ENCODE measurements around the gene MRAS.
A peak's percentile ranks its signal among the peaks of the same experiment; 100 is the strongest.
"Not testable (repeated sequence)": the region's sequence is repeated elsewhere in the genome, so short reads cannot be mapped to it uniquely, and the experiment has no call there.

MRAS gene

GRCh38 chr3:138373087-138373735, 24.8 kb downstream of the MRAS start:
- Histone ChIP-seq H3K4me3 (ENCODE audit: low read length) (no peak overlapping the region), H3K27me3 (ENCODE audit: control insufficient read depth, insufficient read depth, low read length) (no peaks in the 10 kb centered on the region), H3K36me3 (ENCODE audit: control insufficient read depth, insufficient read depth, low read length) (no peaks in the 10 kb centered on the region), H3K27ac (ENCODE audit: low read depth, low read length) (no peak overlapping the region), H3K9ac (ENCODE audit: low read length) (no peak overlapping the region), H3K4me1 (ENCODE audit: control insufficient read depth, insufficient read depth, low read length) (no peaks in the 10 kb centered on the region)

GRCh38 chr3:138373736-138374094, 25.3 kb downstream of the MRAS start:
- Histone ChIP-seq H3K9ac (ENCODE audit: low read length) (no peak overlapping the region), H3K36me3 (ENCODE audit: control insufficient read depth, insufficient read depth, low read length) (no peaks in the 10 kb centered on the region), H3K4me3 (ENCODE audit: low read length) (no peak overlapping the region), H3K27ac (ENCODE audit: low read depth, low read length) (no peak overlapping the region), H3K4me1 (ENCODE audit: control insufficient read depth, insufficient read depth, low read length) (no peaks in the 10 kb centered on the region), H3K27me3 (ENCODE audit: control insufficient read depth, insufficient read depth, low read length) (no peaks in the 10 kb centered on the region)

- H3K4me1 ChIP-seq (ENCODE audit: control insufficient read depth, insufficient read depth, low read length), result no peaks in the 10 kb centered on the region
- H3K9ac ChIP-seq (ENCODE audit: low read length), result no peak overlapping the region
- no peak overlapping the region for H3K27ac ChIP-seq (ENCODE audit: low read depth, low read length)
- no peak overlapping the region for H3K4me3 ChIP-seq (ENCODE audit: low read length)
- no peaks in the 10 kb centered on the region for H3K36me3 ChIP-seq (ENCODE audit: control insufficient read depth, insufficient read depth, low read length)
- no peaks in the 10 kb centered on the region for H3K27me3 ChIP-seq (ENCODE audit: control insufficient read depth, insufficient read depth, low read length)
These were observed 26.3 kb downstream of the MRAS start for GRCh38 chr3:138374573-138375134.

- H3K9ac ChIP-seq (ENCODE audit: low read length), result no peak overlapping the region
- H3K27ac ChIP-seq (ENCODE audit: low read depth, low read length), result no peak overlapping the region
These were observed 27.1 kb downstream of the MRAS start for GRCh38 chr3:138375447-138375846.

GRCh38 chr3:138376663-138377062, 28.3 kb downstream of the MRAS start:
- H3K9ac ChIP-seq (ENCODE audit: low read length), result no peak overlapping the region
- H3K27me3 ChIP-seq (ENCODE audit: control insufficient read depth, insufficient read depth, low read length), result no peaks in the 10 kb centered on the region
- H3K4me3 ChIP-seq (ENCODE audit: low read length), result no peak overlapping the region
- H3K27ac ChIP-seq (ENCODE audit: low read depth, low read length), result no peak overlapping the region
- H3K4me1 ChIP-seq (ENCODE audit: control insufficient read depth, insufficient read depth, low read length), result peaks cover 6% of the 10 kb centered on the region
- no peaks in the 10 kb centered on the region for H3K36me3 ChIP-seq (ENCODE audit: control insufficient read depth, insufficient read depth, low read length)

More at GRCh38 chr3:138375447-138375846, 27.1 kb downstream of the MRAS start:
- Histone ChIP-seq H3K36me3 (ENCODE audit: control insufficient read depth, insufficient read depth, low read length) (no peaks in the 10 kb centered on the region), H3K27me3 (ENCODE audit: control insufficient read depth, insufficient read depth, low read length) (no peaks in the 10 kb centered on the region), H3K4me3 (ENCODE audit: low read length) (no peak overlapping the region), H3K4me1 (ENCODE audit: control insufficient read depth, insufficient read depth, low read length) (no peaks in the 10 kb centered on the region)

- not testable (repeated sequence) for H3K4me3 ChIP-seq (ENCODE audit: low read length); H3K9ac ChIP-seq (ENCODE audit: low read length); H3K27me3 ChIP-seq (ENCODE audit: control insufficient read depth, insufficient read depth, low read length); H3K27ac ChIP-seq (ENCODE audit: low read depth, low read length); H3K36me3 ChIP-seq (ENCODE audit: control insufficient read depth, insufficient read depth, low read length)
- peaks cover 12% of the 10 kb centered on the region for H3K4me1 ChIP-seq (ENCODE audit: control insufficient read depth, insufficient read depth, low read length)
These were observed 28.8 kb downstream of the MRAS start for GRCh38 chr3:138377212-138377611.

GRCh38 chr3:138377804-138378203, 29.4 kb downstream of the MRAS start:
- Histone ChIP-seq H3K36me3 (ENCODE audit: control insufficient read depth, insufficient read depth, low read length) (no peaks in the 10 kb centered on the region), H3K4me1 (ENCODE audit: control insufficient read depth, insufficient read depth, low read length) (peaks cover 16% of the 10 kb centered on the region), H3K27ac (ENCODE audit: low read depth, low read length) (no peak overlapping the region), H3K27me3 (ENCODE audit: control insufficient read depth, insufficient read depth, low read length) (no peaks in the 10 kb centered on the region), H3K4me3 (ENCODE audit: low read length) (no peak overlapping the region), H3K9ac (ENCODE audit: low read length) (no peak overlapping the region)

GRCh38 chr3:138378331-138378730, 30.0 kb downstream of the MRAS start:
- H3K4me3 ChIP-seq (ENCODE audit: low read length), result no peak overlapping the region
- no peak overlapping the region for H3K27ac ChIP-seq (ENCODE audit: low read depth, low read length)
- H3K36me3 ChIP-seq (ENCODE audit: control insufficient read depth, insufficient read depth, low read length), result no peaks in the 10 kb centered on the region
- peaks cover 16% of the 10 kb centered on the region for H3K4me1 ChIP-seq (ENCODE audit: control insufficient read depth, insufficient read depth, low read length)
- H3K27me3 ChIP-seq (ENCODE audit: control insufficient read depth, insufficient read depth, low read length), result no peaks in the 10 kb centered on the region
- H3K9ac ChIP-seq (ENCODE audit: low read length), result no peak overlapping the region

GRCh38 chr3:138378990-138379389, 30.6 kb downstream of the MRAS start:
- Histone ChIP-seq H3K27me3 (ENCODE audit: control insufficient read depth, insufficient read depth, low read length) (no peaks in the 10 kb centered on the region), H3K9ac (ENCODE audit: low read length) (no peak overlapping the region), H3K4me1 (ENCODE audit: control insufficient read depth, insufficient read depth, low read length) (peaks cover 16% of the 10 kb centered on the region), H3K4me3 (ENCODE audit: low read length) (no peak overlapping the region), H3K36me3 (ENCODE audit: control insufficient read depth, insufficient read depth, low read length) (no peaks in the 10 kb centered on the region), H3K27ac (ENCODE audit: low read depth, low read length) (no peak overlapping the region)

GRCh38 chr3:138381413-138381901, 33.1 kb downstream of the MRAS start:
- Histone ChIP-seq H3K27ac (ENCODE audit: low read depth, low read length) (peak overlapping the region; percentile 80), H3K36me3 (ENCODE audit: control insufficient read depth, insufficient read depth, low read length) (no peaks in the 10 kb centered on the region), H3K4me3 (ENCODE audit: low read length) (no peak overlapping the region), H3K4me1 (ENCODE audit: control insufficient read depth, insufficient read depth, low read length) (peaks cover 16% of the 10 kb centered on the region), H3K27me3 (ENCODE audit: control insufficient read depth, insufficient read depth, low read length) (no peaks in the 10 kb centered on the region), H3K9ac (ENCODE audit: low read length) (peak overlapping the region; percentile 17)

GRCh38 chr3:138381950-138382715, 33.8 kb downstream of the MRAS start:
- Histone ChIP-seq H3K4me3 (ENCODE audit: low read length) (no peak overlapping the region), H3K9ac (ENCODE audit: low read length) (peak overlapping the region; percentile 17), H3K4me1 (ENCODE audit: control insufficient read depth, insufficient read depth, low read length) (peaks cover 16% of the 10 kb centered on the region), H3K27ac (ENCODE audit: low read depth, low read length) (peak overlapping the region; percentile 80), H3K27me3 (ENCODE audit: control insufficient read depth, insufficient read depth, low read length) (no peaks in the 10 kb centered on the region), H3K36me3 (ENCODE audit: control insufficient read depth, insufficient read depth, low read length) (peaks cover 2% of the 10 kb centered on the region)

- Histone ChIP-seq H3K27me3 (ENCODE audit: control insufficient read depth, insufficient read depth, low read length) (no peaks in the 10 kb centered on the region), H3K4me3 (ENCODE audit: low read length) (no peak overlapping the region), H3K9ac (ENCODE audit: low read length) (no peak overlapping the region)
These were observed 35.5 kb downstream of the MRAS start for GRCh38 chr3:138383715-138384465.

More at GRCh38 chr3:138383715-138384465, 35.5 kb downstream of the MRAS start:
- H3K4me1 ChIP-seq (ENCODE audit: control insufficient read depth, insufficient read depth, low read length), result peaks cover 16% of the 10 kb centered on the region
- peaks cover 2% of the 10 kb centered on the region for H3K36me3 ChIP-seq (ENCODE audit: control insufficient read depth, insufficient read depth, low read length)
- H3K27ac ChIP-seq (ENCODE audit: low read depth, low read length), result no peak overlapping the region

Data from rectal smooth muscle tissue (tissue), 1 donor.